ENCODE measurements around the gene ATG10.

The ATG10 gene

GRCh38 chr5:82295959-82296531 is 324.2 kb downstream of the ATG10 start:
- intact Hi-C loops (cut with DNase I): no loop called here
- DNase-seq: no peak

- DNase-seq: no peak
- intact Hi-C loops (cut with DNase I): no loop called here
Observed at GRCh38 chr5:82296929-82297328, 325.1 kb downstream of the ATG10 start.

GRCh38 chr5:82297711-82298110 is 325.9 kb downstream of the ATG10 start:
- intact Hi-C loops (cut with DNase I): no loop called here
- no peak for DNase-seq

GRCh38 chr5:82298668-82299067 is 326.8 kb downstream of the ATG10 start:
- intact Hi-C loops (cut with DNase I): no loop called here
- no peak for DNase-seq

GRCh38 chr5:82301190-82301589 is 329.4 kb downstream of the ATG10 start:
- no peak for DNase-seq
- intact Hi-C loops (cut with DNase I): no loop called here
